ENCODE results near the gene VSNL1.

The VSNL1 gene

GRCh38 chr2:17583646-17584045 is 43.1 kb downstream of the VSNL1 start (continued):
- TF ChIP-seq KLF17 (tag by site-specific recombination; IDR thresholded peaks at IDR 0.05), result no peak
- TF ChIP-seq ZNF544 (tag by site-specific recombination; IDR thresholded peaks at IDR 0.05), result no peak
- no peak for TF ChIP-seq ZNF174 (tag by site-specific recombination; IDR thresholded peaks at IDR 0.05)
- no peak for TF ChIP-seq ZFHX2 (tag by site-specific recombination; conservative IDR thresholded peaks at IDR 0.05)
- TF ChIP-seq ZNF701 (tag by site-specific recombination; IDR thresholded peaks at IDR 0.05), result no peak

GRCh38 chr2:17584689-17585088 is 44.2 kb downstream of the VSNL1 start:
- no peaks in the 10 kb centered on the region for H3K4me1 ChIP-seq (ENCODE audit: control insufficient read depth, insufficient read depth, low read length)
- H3K9me3 ChIP-seq (ENCODE audit: control insufficient read depth, insufficient read depth, low read depth, low read length), result no peaks in the 10 kb centered on the region
- H3K27ac ChIP-seq (ENCODE audit: extremely low read depth, low read depth, low read length), result no peak overlapping the region
- ChIA-PET POLR2A (no interaction called here), CTCF (interaction anchor here (0.6 kb wide), 1 partner anchor 403 kb away, joined by 3 read pairs; no protein-coding TSS in a partner anchor)
- H3K36me3 ChIP-seq (ENCODE audit: control insufficient read depth in 2 of 2, insufficient read depth in 1 of 2, low read length in 2 of 2), result no peaks in the 10 kb centered on the region
- TF ChIP-seq ZNF2 (tag by site-specific recombination; IDR thresholded peaks at IDR 0.05), result no peak
- TF ChIP-seq ZNF555 (tag by site-specific recombination; conservative IDR thresholded peaks at IDR 0.05), result no peak
- TF ChIP-seq ZSCAN18 (tag by site-specific recombination; IDR thresholded peaks at IDR 0.05), result no peak
- TF ChIP-seq ZNF248 (tag by site-specific recombination; IDR thresholded peaks at IDR 0.05), result no peak
- no peak for TF ChIP-seq SCRT1 (tag by site-specific recombination; IDR thresholded peaks at IDR 0.05; ENCODE audit: borderline replicate concordance)
- H3K4me3 ChIP-seq (ENCODE audit: low read depth, low read length), result no peak overlapping the region

GRCh38 chr2:17587469-17587868 is 47.0 kb downstream of the VSNL1 start:
- H3K4me3 ChIP-seq (ENCODE audit: low read depth, low read length), result no peak overlapping the region

GRCh38 chr2:17588031-17588430 is 47.5 kb downstream of the VSNL1 start:
- no peaks in the 10 kb centered on the region for H3K9me3 ChIP-seq (ENCODE audit: control insufficient read depth, insufficient read depth, low read depth, low read length)
- no peak overlapping the region for H3K4me3 ChIP-seq (ENCODE audit: low read depth, low read length)
- no peak overlapping the region for H3K27ac ChIP-seq (ENCODE audit: extremely low read depth, low read depth, low read length)
- H3K4me1 ChIP-seq (ENCODE audit: control insufficient read depth, insufficient read depth, low read length), result no peaks in the 10 kb centered on the region
- ChIA-PET CTCF (interaction anchor here (0.7 kb wide), 1 partner anchor 15 kb away, joined by 3 read pairs; no protein-coding TSS in a partner anchor), POLR2A (no interaction called here)
- H3K36me3 ChIP-seq (ENCODE audit: control insufficient read depth in 2 of 2, insufficient read depth in 1 of 2, low read length in 2 of 2), result no peaks in the 10 kb centered on the region
- no peak for TF ChIP-seq ZNF223 (tag by site-specific recombination; IDR thresholded peaks at IDR 0.05)
- no peak for TF ChIP-seq FEZF1 (tag by site-specific recombination; IDR thresholded peaks at IDR 0.05)
- no peak for TF ChIP-seq ZNF645 (tag by site-specific recombination; IDR thresholded peaks at IDR 0.05)
- no peak for TF ChIP-seq ZNF664 (tag by site-specific recombination; IDR thresholded peaks at IDR 0.05)
- TF ChIP-seq ZNF449 (tag by site-specific recombination; IDR thresholded peaks at IDR 0.05), result no peak
- TF ChIP-seq ZNF549 (tag by site-specific recombination; IDR thresholded peaks at IDR 0.05), result no peak
- no peak for TF ChIP-seq ZNF529 (tag by site-specific recombination; IDR thresholded peaks at IDR 0.05; ENCODE audit: insufficient replicate concordance)
- no peak for TF ChIP-seq ZBTB48 (tag by site-specific recombination; IDR thresholded peaks at IDR 0.05)
- no peak for TF ChIP-seq ZNF629 (tag by site-specific recombination; IDR thresholded peaks at IDR 0.05)
- no peak for TF ChIP-seq ZNF501 (tag by site-specific recombination; IDR thresholded peaks at IDR 0.05)
- TF ChIP-seq ZNF548 (tag by site-specific recombination; IDR thresholded peaks at IDR 0.05), result no peak
- TF ChIP-seq BCL11B (tag by site-specific recombination; IDR thresholded peaks at IDR 0.05; ENCODE audit: low read depth), result no peak

More at GRCh38 chr2:17587469-17587868, 47.0 kb downstream of the VSNL1 start:
- ChIA-PET CTCF (interaction anchor here (0.7 kb wide), 1 partner anchor 15 kb away, joined by 3 read pairs; no protein-coding TSS in a partner anchor), POLR2A (no interaction called here)
- TF ChIP-seq ZNF324 (tag by site-specific recombination; IDR thresholded peaks at IDR 0.05) (no peak), ZNF596 (tag by site-specific recombination; IDR thresholded peaks at IDR 0.05) (no peak), ZNF221 (tag by site-specific recombination; IDR thresholded peaks at IDR 0.05; ENCODE audit: borderline replicate concordance) (no peak), ZNF623 (tag by site-specific recombination; IDR thresholded peaks at IDR 0.05) (no peak), YY1 (tag by site-specific recombination; IDR thresholded peaks at IDR 0.05) (no peak), REPIN1 (tag by site-specific recombination; IDR thresholded peaks at IDR 0.05; ENCODE audit: low read depth) (no peak), ZNF341 (tag by site-specific recombination; IDR thresholded peaks at IDR 0.05; ENCODE audit: low read depth) (no peak), ZNF76 (tag by site-specific recombination; IDR thresholded peaks at IDR 0.05; ENCODE audit: borderline replicate concordance, low read depth) (no peak), GLI4 (tag by site-specific recombination; IDR thresholded peaks at IDR 0.05) (no peak), BCL11A (tag by site-specific recombination; IDR thresholded peaks at IDR 0.05; ENCODE audit: low read depth) (no peak), SALL2 (tag by site-specific recombination; IDR thresholded peaks at IDR 0.05; ENCODE audit: borderline replicate concordance) (no peak), ZNF426 (tag by site-specific recombination; IDR thresholded peaks at IDR 0.05) (no peak), ZBTB7A (tag by site-specific recombination; IDR thresholded peaks at IDR 0.05; ENCODE audit: low read depth) (no peak), ZNF155 (tag by site-specific recombination; IDR thresholded peaks at IDR 0.05) (no peak), ZNF266 (tag by site-specific recombination; IDR thresholded peaks at IDR 0.05; ENCODE audit: low read depth) (no peak), GLIS1 (tag by site-specific recombination; IDR thresholded peaks at IDR 0.05) (no peak)
- Histone ChIP-seq H3K36me3 (ENCODE audit: control insufficient read depth in 2 of 2, insufficient read depth in 1 of 2, low read length in 2 of 2) (no peaks in the 10 kb centered on the region), H3K4me1 (ENCODE audit: control insufficient read depth, insufficient read depth, low read length) (no peaks in the 10 kb centered on the region), H3K9me3 (ENCODE audit: control insufficient read depth, insufficient read depth, low read depth, low read length) (no peaks in the 10 kb centered on the region), H3K27ac (ENCODE audit: extremely low read depth, low read depth, low read length) (no peak overlapping the region)

All from HEK293 (cell line).